SH-SY5Y (cell line): ENCODE measurements around the gene MACF1.

Source experiments
- GATA2 ChIP-seq: IDR thresholded peaks from 2 replicates; pipeline ENCODE4 v1.6.1; 2011; ENCODE audit warnings: mild to moderate bottlenecking, low read depth, low read length
- GATA3 ChIP-seq: IDR thresholded peaks from 2 replicates; pipeline ENCODE4 v1.6.1; 2011; ENCODE audit warnings: low read depth, mild to moderate bottlenecking, low read length, moderate library complexity

The MACF1 gene

GRCh38 chr1:39220891-39221870 lies 16.7 kb downstream of the MACF1 start:
- TF ChIP-seq GATA3 (no peak), GATA2 (no peak)

DNA sequence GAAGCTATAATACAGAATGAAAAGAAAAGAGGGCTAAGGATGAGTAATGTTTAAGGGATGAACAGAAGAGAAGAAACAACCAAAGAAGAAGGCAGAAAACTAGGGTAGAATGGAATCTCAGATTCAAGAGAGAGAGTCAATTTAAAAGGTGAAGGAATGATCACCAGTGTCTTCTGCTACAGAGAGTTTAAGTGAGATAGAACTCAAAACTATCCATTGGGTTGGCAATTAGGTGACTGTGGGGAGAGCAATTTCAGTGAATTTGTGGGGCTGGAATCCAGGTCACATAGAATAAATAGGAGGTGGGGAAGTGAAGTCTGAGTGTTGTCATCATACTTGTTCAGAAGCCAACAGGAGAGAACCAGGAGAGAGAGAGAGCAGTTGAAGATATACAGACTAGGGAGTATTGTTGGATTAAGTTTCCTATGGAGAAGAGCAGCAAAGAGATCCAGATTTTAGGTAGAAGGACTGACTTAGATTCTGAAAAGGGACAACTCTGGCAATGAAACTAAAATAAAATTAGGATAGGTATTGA lies 19.9 kb downstream of the MACF1 start:
- TF ChIP-seq GATA3 = no peak
- TF ChIP-seq GATA2 = no peak

GRCh38 chr1:39226836-39227235 lies 22.3 kb downstream of the MACF1 start:
- TF ChIP-seq GATA2 (no peak), GATA3 (no peak)

DNA sequence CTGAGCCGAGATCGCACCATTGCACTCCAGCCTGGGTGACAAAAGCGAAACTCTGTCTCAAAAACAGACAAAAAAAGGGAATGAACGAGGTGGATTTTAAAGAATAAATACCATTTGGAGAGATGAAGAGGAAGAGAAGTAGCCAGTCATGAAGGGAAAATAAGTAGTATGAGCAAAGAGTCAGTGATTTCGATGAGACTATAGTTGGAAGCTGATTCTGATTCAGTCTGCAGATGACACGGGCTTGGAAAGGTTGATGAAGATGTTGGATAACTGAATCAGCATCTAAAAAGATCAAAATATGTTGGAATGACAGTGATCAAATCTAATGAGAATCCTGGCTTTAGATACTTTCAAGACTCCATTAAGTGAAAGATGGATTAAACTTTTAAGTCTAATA lies 23.8 kb downstream of the MACF1 start:
- TF ChIP-seq GATA3 = no peak
- no peak for TF ChIP-seq GATA2

- TF ChIP-seq GATA2 (no peak), GATA3 (no peak)
Observed at GRCh38 chr1:39229504-39229903, 25.0 kb downstream of the MACF1 start.

GRCh38 chr1:39230261-39231190 lies 26.0 kb downstream of the MACF1 start:
- TF ChIP-seq GATA3 (no peak), GATA2 (no peak)

DNA sequence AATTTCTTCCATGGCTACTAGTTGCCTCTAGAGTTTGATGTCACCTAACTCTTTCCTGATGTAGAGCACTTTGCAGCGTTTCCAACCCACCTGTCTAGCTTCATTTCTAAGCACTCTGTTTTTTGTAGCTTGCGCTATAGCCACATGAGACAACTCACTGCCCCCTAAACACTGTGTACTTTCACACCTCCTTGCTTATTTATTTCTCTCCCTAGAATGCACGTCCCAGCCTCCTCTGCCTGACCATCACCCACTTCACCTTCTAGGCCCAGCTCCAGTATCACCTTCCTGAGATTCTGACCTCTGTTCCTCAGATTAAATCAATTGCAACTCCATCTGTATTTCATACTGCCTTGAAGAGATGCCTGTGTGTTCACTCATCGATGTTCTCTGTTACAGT lies 32.5 kb downstream of the MACF1 start:
- TF ChIP-seq GATA3 = no peak
- TF ChIP-seq GATA2 = no peak

GRCh38 chr1:39238476-39238875 lies 34.0 kb downstream of the MACF1 start:
- TF ChIP-seq GATA2 = no peak
- TF ChIP-seq GATA3 = no peak

DNA sequence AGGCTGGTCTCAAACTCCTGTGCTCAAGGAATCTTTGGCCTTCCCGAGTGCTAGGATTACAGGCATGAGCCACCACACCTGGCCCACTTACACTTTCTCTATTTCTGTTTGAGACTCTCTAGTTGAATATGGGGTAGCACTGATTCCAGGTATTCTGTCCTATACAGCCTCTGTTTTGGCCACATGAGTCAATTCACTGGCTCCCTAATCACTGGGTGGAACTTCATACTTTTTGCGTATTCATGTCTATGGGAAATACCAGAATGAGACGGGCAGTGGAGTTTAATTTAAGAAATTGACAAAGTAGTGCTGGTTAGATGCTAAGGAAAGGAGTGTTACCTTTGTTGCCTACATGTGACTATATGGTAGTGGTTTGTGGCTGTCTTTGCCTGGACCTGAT lies 35.5 kb downstream of the MACF1 start:
- no peak for TF ChIP-seq GATA3
- no peak for TF ChIP-seq GATA2

DNA sequence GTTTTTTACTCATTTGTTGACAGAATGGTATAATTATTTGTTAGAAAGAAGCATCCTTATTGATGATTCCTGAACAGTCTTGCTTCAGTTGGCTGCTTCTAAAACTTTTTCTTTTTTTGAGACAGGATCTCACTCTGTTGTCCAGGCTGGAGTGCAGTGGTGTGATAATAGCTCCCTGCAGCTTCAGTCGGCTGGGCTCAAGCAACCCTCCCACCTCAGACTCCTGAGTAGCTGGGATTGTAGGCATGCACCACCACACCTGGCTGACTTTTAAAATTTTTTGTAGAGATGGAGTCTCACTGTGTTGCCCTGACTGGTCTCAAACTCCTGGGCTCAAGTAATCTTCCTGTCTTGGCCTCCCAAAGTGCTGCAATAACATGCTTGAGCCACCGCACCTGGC lies 38.8 kb downstream of the MACF1 start:
- TF ChIP-seq GATA2 (no peak), GATA3 (no peak)

DNA sequence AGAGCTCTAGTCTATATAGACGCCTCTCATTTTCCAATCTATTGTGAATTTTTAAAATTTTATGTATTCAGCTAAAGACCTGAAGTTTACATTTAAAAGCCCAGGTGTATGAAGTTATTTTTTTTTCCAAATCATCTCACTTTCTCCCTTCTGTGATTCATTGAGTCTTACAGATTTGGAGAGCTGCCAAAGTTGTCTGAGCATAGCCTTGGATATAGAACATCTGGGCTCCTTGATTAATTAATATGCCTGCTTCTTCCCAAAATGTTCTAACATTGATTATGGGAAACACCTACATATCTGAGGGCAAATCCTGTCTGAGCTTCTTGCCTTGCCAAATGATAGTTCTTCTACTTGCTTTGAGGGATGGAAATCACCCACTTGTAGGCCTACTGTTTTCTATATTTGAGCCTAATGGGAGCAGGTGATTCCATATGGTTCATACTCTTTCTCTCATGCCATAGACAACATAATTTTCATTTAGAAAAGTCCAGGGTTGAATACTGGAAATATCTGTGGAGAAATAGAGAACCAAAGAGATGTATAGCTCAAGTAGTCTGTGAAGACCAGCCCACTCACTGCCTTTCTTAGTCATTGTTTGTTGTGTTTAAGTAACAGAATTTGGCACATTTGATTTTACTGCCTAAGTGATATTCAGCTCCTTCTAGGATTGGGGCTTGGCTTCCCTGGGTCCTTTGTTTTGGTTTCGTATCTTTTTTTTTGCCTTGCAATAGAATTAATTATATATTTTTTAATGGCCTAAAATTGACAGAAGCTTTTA lies 46.2 kb downstream of the MACF1 start:
- no peak for TF ChIP-seq GATA2
- no peak for TF ChIP-seq GATA3

DNA sequence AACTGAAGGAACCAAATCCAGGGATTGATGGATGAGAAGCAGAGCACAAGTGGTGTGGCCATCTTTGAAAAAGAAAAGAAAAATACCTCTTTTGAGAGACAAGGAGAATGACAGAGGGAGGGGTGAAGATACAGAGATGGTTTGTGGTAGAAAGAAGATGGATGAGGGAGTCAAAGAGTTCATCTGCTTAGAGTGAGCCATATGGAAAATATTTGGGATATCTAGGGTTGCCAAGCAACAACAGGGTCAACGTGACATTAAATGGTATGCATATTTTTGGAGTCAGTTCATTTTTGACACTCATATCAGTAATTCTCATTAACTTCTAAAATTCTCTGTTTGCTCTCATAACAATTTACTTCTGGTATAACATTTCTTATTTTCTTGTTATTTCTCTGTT lies 50.7 kb downstream of the MACF1 start:
- TF ChIP-seq GATA2 (no peak), GATA3 (no peak)

- TF ChIP-seq GATA3 (no peak), GATA2 (no peak)
Observed at GRCh38 chr1:39258146-39258924, 53.8 kb downstream of the MACF1 start.
